ENCODE data around the gene DNMBP. TPM values are rescaled to one million over a fixed set of nuclear protein-coding genes. Genes with fewer than 3 reads are reported as not detected.

Gene DNMBP
- total RNA-seq, 4 donors from 2014 or later = 11.7 to 17.4 (median 13.4) TPM

DNA sequence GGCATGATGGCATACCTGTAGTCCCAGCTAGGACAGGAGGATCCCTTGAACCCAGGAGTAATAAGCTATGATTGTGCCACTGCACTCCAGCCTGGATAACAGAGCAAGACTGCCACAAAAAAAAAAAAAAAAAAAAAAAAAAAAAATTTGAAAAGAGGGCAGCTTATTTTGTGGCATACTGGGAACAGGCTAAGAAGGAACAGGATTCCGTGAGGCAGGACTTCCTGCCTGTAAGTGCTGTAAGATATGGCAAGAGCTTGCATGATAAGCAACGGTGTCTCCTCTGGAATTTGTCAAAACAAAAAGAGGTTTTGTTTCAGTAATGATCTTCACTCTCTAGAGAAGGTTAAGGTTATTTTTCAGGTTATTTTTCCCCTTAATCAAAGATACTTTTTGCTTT, 126.2 kb downstream of the DNMBP start:
- Histone ChIP-seq H3K9me3 (no peaks in the 10 kb centered on the region), H3K27me3 (no peaks in the 10 kb centered on the region), H3K36me3 (peaks cover 25 to 66% of the 10 kb centered on the region in 2 donors), H3K4me1 (no peaks in the 10 kb centered on the region), H3K4me3 (replicated peaks in 1 of 3) (no peak overlapping the region), H3K27ac (no peak overlapping the region)
- intact Hi-C loops (cut with DNase I) = no loop called here
- TF ChIP-seq, protein P1, sequence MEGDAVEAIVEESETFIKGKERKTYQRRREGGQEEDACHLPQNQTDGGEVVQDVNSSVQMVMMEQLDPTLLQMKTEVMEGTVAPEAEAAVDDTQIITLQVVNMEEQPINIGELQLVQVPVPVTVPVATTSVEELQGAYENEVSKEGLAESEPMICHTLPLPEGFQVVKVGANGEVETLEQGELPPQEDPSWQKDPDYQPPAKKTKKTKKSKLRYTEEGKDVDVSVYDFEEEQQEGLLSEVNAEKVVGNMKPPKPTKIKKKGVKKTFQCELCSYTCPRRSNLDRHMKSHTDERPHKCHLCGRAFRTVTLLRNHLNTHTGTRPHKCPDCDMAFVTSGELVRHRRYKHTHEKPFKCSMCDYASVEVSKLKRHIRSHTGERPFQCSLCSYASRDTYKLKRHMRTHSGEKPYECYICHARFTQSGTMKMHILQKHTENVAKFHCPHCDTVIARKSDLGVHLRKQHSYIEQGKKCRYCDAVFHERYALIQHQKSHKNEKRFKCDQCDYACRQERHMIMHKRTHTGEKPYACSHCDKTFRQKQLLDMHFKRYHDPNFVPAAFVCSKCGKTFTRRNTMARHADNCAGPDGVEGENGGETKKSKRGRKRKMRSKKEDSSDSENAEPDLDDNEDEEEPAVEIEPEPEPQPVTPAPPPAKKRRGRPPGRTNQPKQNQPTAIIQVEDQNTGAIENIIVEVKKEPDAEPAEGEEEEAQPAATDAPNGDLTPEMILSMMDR (IDR thresholded peaks at IDR 0.05) = no peak
- TF ChIP-seq POLR2A (IDR thresholded peaks at IDR 0.05) = no peak
- WGBS, 2 donors = 83 to 89% methylated on average over 2 of the region's 2 CpGs
- DNase-seq = no peak

GRCh38 chr10:99881371-99881770, 128.4 kb downstream of the DNMBP start:
- Histone ChIP-seq H3K4me3 (replicated peaks in 1 of 3) (no peak overlapping the region), H3K27ac (no peak overlapping the region), H3K4me1 (no peaks in the 10 kb centered on the region), H3K9me3 (no peaks in the 10 kb centered on the region), H3K36me3 (peaks cover 36 to 74% of the 10 kb centered on the region in 2 donors), H3K27me3 (no peaks in the 10 kb centered on the region)
- TF ChIP-seq, protein P1 (IDR thresholded peaks at IDR 0.05) = no peak
- no peak for DNase-seq
- intact Hi-C loops (cut with DNase I) = no loop called here
- 96% methylated on average over 5 of the region's 5 CpGs for WGBS, 2 donors

DNA sequence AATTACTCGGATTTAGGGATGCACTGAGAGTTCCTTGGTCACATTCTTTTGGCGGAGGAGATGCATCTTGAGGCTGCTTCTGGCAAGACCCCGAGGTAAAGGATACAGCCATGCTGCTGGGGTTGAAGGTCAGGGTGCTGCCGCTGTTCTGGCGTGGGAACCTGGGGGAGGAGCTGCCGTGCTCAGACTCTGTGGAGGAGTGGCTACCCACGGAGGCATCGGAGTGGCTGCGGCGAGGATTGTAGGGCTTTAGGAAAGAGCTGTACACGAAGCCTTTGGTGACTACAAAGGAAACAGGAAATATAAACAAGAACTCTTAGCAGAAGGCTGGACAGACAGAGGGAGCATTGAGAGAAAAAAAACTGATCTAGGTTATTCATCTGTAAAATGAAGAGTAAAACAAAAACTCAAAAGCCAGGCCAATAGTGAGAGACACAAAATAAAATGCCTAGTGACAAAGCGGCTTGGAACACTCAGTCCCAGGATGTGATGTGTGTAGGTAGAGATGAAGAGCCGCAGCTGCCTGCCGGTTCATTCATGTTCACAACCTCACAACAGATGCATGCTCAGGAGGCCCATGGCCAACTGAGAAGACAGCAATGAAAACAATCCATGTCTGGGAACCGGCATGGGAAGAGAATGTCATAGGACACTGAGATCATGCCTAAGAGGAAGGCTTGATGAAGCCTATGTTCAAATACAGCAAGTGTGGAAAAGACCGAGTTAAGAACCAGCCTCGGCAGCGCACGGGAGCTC, 129.5 kb downstream of the DNMBP start:
- DNase-seq = no peak

GRCh38 chr10:99875473-99875872, 134.3 kb downstream of the DNMBP start:
- Histone ChIP-seq H3K27ac (no peak overlapping the region), H3K27me3 (no peaks in the 10 kb centered on the region), H3K4me3 (replicated peaks in 1 of 3) (no peak overlapping the region), H3K36me3 (peaks cover 27 to 34% of the 10 kb centered on the region in 2 donors), H3K9me3 (no peaks in the 10 kb centered on the region), H3K4me1 (peaks cover 0 to 5% of the 10 kb centered on the region in 2 donors)
- intact Hi-C loops (cut with DNase I) = no loop called here
- 81 to 82% methylated on average over 5 of the region's 5 CpGs for WGBS, 2 donors
- TF ChIP-seq, protein P1 (IDR thresholded peaks at IDR 0.05) = no peak
- no peak for TF ChIP-seq POLR2A (IDR thresholded peaks at IDR 0.05)
- DNase-seq = no peak

More for the DNA sequence above, 129.5 kb downstream of the DNMBP start:
- no peaks in the 10 kb centered on the region for H3K27me3 ChIP-seq
- H3K4me1 ChIP-seq = no peaks in the 10 kb centered on the region
- H3K9me3 ChIP-seq = no peaks in the 10 kb centered on the region
- H3K27ac ChIP-seq = no peak overlapping the region
- H3K4me3 ChIP-seq (replicated peaks in 1 of 3) = no peak overlapping the region
- WGBS, 2 donors = 81 to 83% methylated on average over 19 of the region's 19 CpGs
- intact Hi-C loops (cut with DNase I) = no loop called here
- H3K36me3 ChIP-seq = peaks cover 28 to 68% of the 10 kb centered on the region in 2 donors
- TF ChIP-seq POLR2A (IDR thresholded peaks at IDR 0.05) = no peak
- TF ChIP-seq, protein P1 (IDR thresholded peaks at IDR 0.05) = no peak

DNA sequence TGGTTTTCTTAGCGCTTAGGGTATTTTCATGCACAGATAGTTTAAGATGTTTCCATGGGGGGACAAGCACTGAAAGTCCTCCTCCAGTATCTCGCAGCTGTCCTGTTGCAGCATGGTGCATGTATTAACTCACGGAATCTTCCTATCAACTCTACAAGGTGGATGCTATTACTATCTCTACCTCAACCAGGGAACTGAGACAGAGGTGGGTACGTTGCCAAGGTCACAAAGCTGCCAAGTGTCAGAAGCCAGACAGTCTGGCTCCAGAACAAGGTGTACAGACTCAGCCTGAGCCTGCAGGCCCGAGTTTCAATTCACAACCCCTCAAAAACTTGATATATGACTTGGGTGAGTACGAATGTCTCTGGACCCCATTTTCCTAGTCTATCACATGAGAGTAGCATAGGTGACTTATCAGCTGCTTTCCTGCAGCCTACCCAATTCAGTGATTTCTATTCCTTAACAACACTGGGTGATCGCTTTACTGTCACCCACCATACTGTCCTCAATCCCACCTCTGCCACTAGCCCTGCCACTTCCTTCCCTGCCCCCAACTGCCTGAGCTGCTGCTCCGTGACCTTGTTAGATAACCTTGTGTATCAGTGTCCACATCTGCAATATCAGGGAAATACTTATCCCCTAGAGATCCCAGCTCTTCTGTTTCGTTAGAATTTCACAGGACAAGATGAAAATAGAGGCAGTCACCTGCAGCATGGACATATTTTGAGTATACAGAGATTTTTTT, 135.2 kb downstream of the DNMBP start:
- intact Hi-C loops (cut with DNase I) = no loop called here
- no peak overlapping the region for H3K4me3 ChIP-seq (replicated peaks in 1 of 3)
- no peaks in the 10 kb centered on the region for H3K27me3 ChIP-seq
- no peaks in the 10 kb centered on the region for H3K9me3 ChIP-seq
- peaks cover 26% of the 10 kb centered on the region in 2 donors for H3K36me3 ChIP-seq
- DNase-seq = peak; percentile 36 to 54
- H3K27ac ChIP-seq = no peak overlapping the region
- H3K4me1 ChIP-seq = peaks cover 0 to 5% of the 10 kb centered on the region in 2 donors
- TF ChIP-seq, protein P1 (IDR thresholded peaks at IDR 0.05) = no peak
- TF ChIP-seq POLR2A (IDR thresholded peaks at IDR 0.05) = no peak
- 79 to 85% methylated on average over 9 of the region's 9 CpGs for WGBS, 2 donors

Measured in thyroid gland (tissue), 4 donors.